Measurements from ENCODE around the gene MID2.
"Not testable (repeated sequence)": the region's sequence is repeated elsewhere in the genome, so short reads cannot be mapped to it uniquely, and the experiment has no call there.

The MID2 gene

GRCh38 chrX:107940095-107940494, 114.4 kb downstream of the MID2 start:
- DNase-seq (ENCODE audit: low spot score): no peak

- DNase-seq (ENCODE audit: low spot score): not testable (repeated sequence)
These were observed 129.7 kb downstream of the MID2 start for GRCh38 chrX:107955337-107955736.

GRCh38 chrX:107968623-107969022, 143.0 kb downstream of the MID2 start:
- no peak for DNase-seq (ENCODE audit: low spot score)

- DNase-seq (ENCODE audit: low spot score): no peak
These were observed 144.4 kb downstream of the MID2 start for GRCh38 chrX:107970073-107970472.

- no peak for DNase-seq (ENCODE audit: low spot score)
These were observed 146.0 kb downstream of the MID2 start for GRCh38 chrX:107971636-107972035.

All from COLO829 (cell line).